ENCODE data around the gene STX5. TPM values are rescaled to one million over a fixed set of nuclear protein-coding genes. Genes with fewer than 3 reads are reported as not detected.
"Not testable (repeated sequence)": the region's sequence is repeated elsewhere in the genome, so short reads cannot be mapped to it uniquely, and the experiment has no call there.

STX5 gene
- total RNA-seq, 1 donor from 2014 or later = 30.2 TPM

DNA sequence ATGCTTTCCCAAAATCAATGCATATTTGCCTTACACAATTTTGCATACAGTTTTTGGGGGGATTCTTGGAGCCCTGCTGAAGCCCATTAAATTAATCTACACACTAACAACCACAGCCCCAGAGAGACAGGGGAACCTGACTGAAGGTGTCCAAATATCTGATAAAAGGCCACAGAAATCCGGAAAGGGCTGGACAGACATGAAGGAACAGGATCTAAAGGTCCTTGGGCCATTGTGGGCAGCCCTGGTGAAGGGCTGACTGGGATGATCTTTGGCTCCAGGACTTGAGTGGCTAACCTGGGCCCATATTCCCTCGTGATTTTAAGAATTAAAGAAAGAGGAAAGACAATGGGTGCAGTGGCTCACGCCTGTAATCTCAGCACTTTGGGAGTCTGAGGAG is 14.3 kb upstream of the STX5 start:
- H4K20me1 ChIP-seq (ENCODE audit: low read depth) = peaks cover 9% of the 10 kb centered on the region
- TF ChIP-seq EZH2 (IDR thresholded peaks at IDR 0.05) (no peak), CTCF (IDR thresholded peaks at IDR 0.05) (no peak), EZH2phosphoT487 (IDR thresholded peaks at IDR 0.05) (no peak)
- Mint-ChIP-seq H3K27me3 (ENCODE audit: insufficient read depth, low read depth) (no peaks in the 10 kb centered on the region), H3K27ac (no peak overlapping the region), H3K4me3 (peak overlapping the region; percentile 18), H3K9me3 (peaks cover 3% of the 10 kb centered on the region), H3K4me1 (peaks cover 5% of the 10 kb centered on the region), H3K36me3 (peaks cover 2% of the 10 kb centered on the region)
- H3K4me3 ChIP-seq = no peak overlapping the region
- no peak overlapping the region for H3K4me2 ChIP-seq
- H3K9me3 ChIP-seq (ENCODE audit: low read depth) = no peaks in the 10 kb centered on the region
- peaks cover 6% of the 10 kb centered on the region for H3K4me1 ChIP-seq
- H3K27ac ChIP-seq = no peak overlapping the region
- H3K36me3 ChIP-seq = no peaks in the 10 kb centered on the region
- H2AFZ ChIP-seq (replicated peaks) = no peak overlapping the region
- no peaks in the 10 kb centered on the region for H3K79me2 ChIP-seq (ENCODE audit: low read depth)
- H3F3A ChIP-seq (ENCODE audit: low read depth) = peaks cover 47% of the 10 kb centered on the region
- no peak for DNase-seq (ENCODE audit: low spot score)
- no peaks in the 10 kb centered on the region for H3K27me3 ChIP-seq
- no peak overlapping the region for H3K9ac ChIP-seq

GRCh38 chr11:62844154-62844553 is 12.3 kb upstream of the STX5 start:
- no peak for DNase-seq (ENCODE audit: low spot score)
- no peak overlapping the region for H3K9ac ChIP-seq
- no peaks in the 10 kb centered on the region for H3K9me3 ChIP-seq (ENCODE audit: low read depth)
- no peaks in the 10 kb centered on the region for H4K20me1 ChIP-seq (ENCODE audit: low read depth)
- peaks cover 52% of the 10 kb centered on the region for H3F3A ChIP-seq (ENCODE audit: low read depth)
- H3K27ac ChIP-seq = no peak overlapping the region
- H3K4me1 ChIP-seq = peaks cover 6% of the 10 kb centered on the region
- H3K36me3 Mint-ChIP-seq = peaks cover 2% of the 10 kb centered on the region
- H3K4me1 Mint-ChIP-seq = peaks cover 20% of the 10 kb centered on the region
- peaks cover 6% of the 10 kb centered on the region for H3K27me3 Mint-ChIP-seq (ENCODE audit: insufficient read depth, low read depth)
- no peaks in the 10 kb centered on the region for H3K27me3 ChIP-seq
- no peak overlapping the region for H3K4me2 ChIP-seq
- no peak overlapping the region for H3K4me3 Mint-ChIP-seq
- H3K9me3 Mint-ChIP-seq = peaks cover 3% of the 10 kb centered on the region
- no peak overlapping the region for H2AFZ ChIP-seq (replicated peaks)
- peaks cover 2% of the 10 kb centered on the region for H3K79me2 ChIP-seq (ENCODE audit: low read depth)
- TF ChIP-seq EZH2phosphoT487 (IDR thresholded peaks at IDR 0.05) (no peak), EZH2 (IDR thresholded peaks at IDR 0.05) (no peak), CTCF (IDR thresholded peaks at IDR 0.05) (no peak)
- H3K4me3 ChIP-seq = no peak overlapping the region
- H3K36me3 ChIP-seq = no peaks in the 10 kb centered on the region
- H3K27ac Mint-ChIP-seq = no peak overlapping the region

DNA sequence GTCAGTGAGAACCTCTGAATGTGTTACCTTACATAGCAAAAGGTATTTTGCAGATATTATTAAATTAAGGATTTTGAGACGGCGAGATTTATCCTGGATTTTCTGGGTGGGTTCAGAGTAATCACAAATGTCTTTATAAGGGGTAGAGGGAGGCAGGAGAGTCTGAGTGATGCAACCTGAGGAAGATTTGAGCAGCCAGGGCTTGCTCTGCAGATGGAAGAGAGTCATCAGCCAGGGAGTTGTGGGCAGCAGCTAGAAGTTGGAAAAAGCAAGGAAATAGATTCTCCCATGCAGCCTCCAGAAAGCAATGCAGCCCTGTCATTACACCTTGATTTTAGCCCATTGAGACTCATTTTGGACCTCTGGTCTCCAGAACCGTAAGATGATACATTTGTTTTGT is 11.6 kb upstream of the STX5 start:
- no peak overlapping the region for H3K4me3 ChIP-seq
- peaks cover 54% of the 10 kb centered on the region for H3F3A ChIP-seq (ENCODE audit: low read depth)
- H3K27ac ChIP-seq = no peak overlapping the region
- H3K27me3 ChIP-seq = no peaks in the 10 kb centered on the region
- no peak overlapping the region for H3K4me2 ChIP-seq
- no peak for TF ChIP-seq CTCF (IDR thresholded peaks at IDR 0.05)
- TF ChIP-seq EZH2 (IDR thresholded peaks at IDR 0.05) = no peak
- no peak for TF ChIP-seq EZH2phosphoT487 (IDR thresholded peaks at IDR 0.05)
- Mint-ChIP-seq H3K27ac (no peak overlapping the region), H3K36me3 (peaks cover 2% of the 10 kb centered on the region), H3K4me1 (peaks cover 24% of the 10 kb centered on the region), H3K27me3 (ENCODE audit: insufficient read depth, low read depth) (peaks cover 6% of the 10 kb centered on the region), H3K4me3 (peak overlapping the region; percentile 16), H3K9me3 (peaks cover 3% of the 10 kb centered on the region)
- H4K20me1 ChIP-seq (ENCODE audit: low read depth) = no peaks in the 10 kb centered on the region
- no peaks in the 10 kb centered on the region for H3K9me3 ChIP-seq (ENCODE audit: low read depth)
- no peak overlapping the region for H3K9ac ChIP-seq
- DNase-seq (ENCODE audit: low spot score) = no peak
- H3K4me1 ChIP-seq = peaks cover 6% of the 10 kb centered on the region
- H2AFZ ChIP-seq (replicated peaks) = no peak overlapping the region
- peaks cover 9% of the 10 kb centered on the region for H3K79me2 ChIP-seq (ENCODE audit: low read depth)
- no peaks in the 10 kb centered on the region for H3K36me3 ChIP-seq

- Histone ChIP-seq H3K4me2 (peak overlapping the region; percentile 89), H2AFZ (replicated peaks) (peak overlapping the region; percentile 12), H3K4me3 (peak overlapping the region; percentile 90), H3K27ac (peak overlapping the region; percentile 99), H3F3A (ENCODE audit: low read depth) (peaks cover 51% of the 10 kb centered on the region), H3K79me2 (ENCODE audit: low read depth) (peaks cover 15% of the 10 kb centered on the region)
- H3K36me3 Mint-ChIP-seq; H3K9ac ChIP-seq; H3K4me1 ChIP-seq; H3K27ac Mint-ChIP-seq; H3K27me3 Mint-ChIP-seq (ENCODE audit: insufficient read depth, low read depth); H3K9me3 ChIP-seq (ENCODE audit: low read depth); H3K9me3 Mint-ChIP-seq; H3K27me3 ChIP-seq; H4K20me1 ChIP-seq (ENCODE audit: low read depth); DNase-seq (ENCODE audit: low spot score); H3K36me3 ChIP-seq; H3K4me3 Mint-ChIP-seq: not testable (repeated sequence)
- peaks cover 24% of the 10 kb centered on the region for H3K4me1 Mint-ChIP-seq
These were observed 11.0 kb upstream of the STX5 start for GRCh38 chr11:62842891-62843290.
